Stomach (tissue), 9 donors: ENCODE measurements around the gene MPZL2. TPM values are rescaled to one million over a fixed set of nuclear protein-coding genes. Genes with fewer than 3 reads are reported as not detected.

ENCODE experiments used
- DNase-seq, 2 donors: peaks; one replicate each; pipeline versions ENCODE4 v3.0.0 to v3.0.0-alpha.2; 2013 to 2019
- H3K27ac ChIP-seq, 5 donors: fragments of 200-600 bp in 4 of 5; sonication (generic) in 4 of 5; one replicate each; pipeline ENCODE4 v1.5.1; 2013 to 2019; ENCODE audit warnings: mild to moderate bottlenecking in 1 of 5, moderate library complexity in 1 of 5
- H3K27me3 ChIP-seq, 3 donors: fragments of 200-600 bp; sonication (generic); one replicate each; pipeline ENCODE4 v1.5.1; 2017 to 2019; ENCODE audit warnings: mixed run types in 1 of 3
- H3K36me3 ChIP-seq, 4 donors: fragments of 200-600 bp; sonication (generic); 1 replicate in 3 of 4; 2 replicates in 1 of 4; pipeline ENCODE4 v1.5.1; 2016 to 2019
- H3K4me1 ChIP-seq, 4 donors: fragments of 200-600 bp; sonication (generic); one replicate each; pipeline ENCODE4 v1.5.1; 2016 to 2019
- H3K4me3 ChIP-seq, 4 donors: fragments of 200-600 bp; sonication (generic) in 3 of 4; one replicate each; pipeline ENCODE4 v1.5.1; 2016 to 2019; ENCODE audit warnings: mild to moderate bottlenecking in 1 of 4
- H3K9me3 ChIP-seq, 4 donors: fragments of 200-600 bp; sonication (generic); one replicate each; pipeline ENCODE4 v1.5.1; 2016 to 2019
- CTCF ChIP-seq, 7 experiments: fragments of 450-650 bp in 4 of 7; fragments of 200-600 bp in 3 of 7; sonication (generic) in 3 of 7; IDR thresholded peaks; one replicate each; pipeline ENCODE4 v1.5.1; 2016 to 2019; ENCODE audit warnings: antibody characterized with exemption in 7 of 7, control low read depth in 2 of 7, mild to moderate bottlenecking in 1 of 7
- EP300 ChIP-seq: sonication (generic); formaldehyde crosslinking; IDR thresholded peaks from one replicate; pipeline ENCODE4 v1.6.1; 2017; ENCODE audit warnings: antibody characterized with exemption
- POLR2A ChIP-seq, 4 donors: fragments of 450-650 bp; IDR thresholded peaks; one replicate each; pipeline ENCODE4 v1.6.1; 2016; ENCODE audit warnings: antibody characterized with exemption in 4 of 4, control low read depth in 2 of 4, mild to moderate bottlenecking in 1 of 4, moderate library complexity in 1 of 4
- POLR2AphosphoS5 ChIP-seq, 3 donors: sonication (generic); formaldehyde crosslinking; IDR thresholded peaks; one replicate each; pipeline ENCODE4 v1.6.1; 2016; ENCODE audit warnings: antibody characterized with exemption in 3 of 3
- WGBS, 5 donors: extraction: QIAGEN DNeasy Blood & Tissue Kit in 3 of 5; methylation state at CpG; one replicate each; pipeline versions ENCODE4 v1.1.5 to v1.1.7; 2013 to 2018; 5-methylcytosine and 5-hydroxymethylcytosine counted together
- intact Hi-C: fragments of 100-400 bp; cut with DNase I; formaldehyde crosslinking; loops from one replicate; pipeline ENCODE4 v1.15.1; 2023; ENCODE audit warnings: low total_unique reads
- polyA plus RNA-seq, 3 donors: library from polyadenylated mRNA; stranded (reverse); fragments of 200-250 nt; gene quantifications; one replicate each; pipeline ENCODE4 v1.2.3, GENCODE V29; 2013
- total RNA-seq, 5 donors: library from RNA; depleted of rRNA; stranded (reverse); fragments of >200 nt; gene quantifications; one replicate each; pipeline versions ENCODE4 v1.1.0 to v1.2.3, GENCODE V29; 2014 to 2016
- donor health status: healthy with polysubstance abuse.
- donor health status: Bipolar disorder and iron deficiency.
- donor health status: healthy.

MPZL2 gene
- total and polyA plus RNA-seq, 8 donors: 0.58 to 97.2 (median 48.4) TPM

- 0 to 80% (median 0%) methylated on average over 1 of the region's 1 CpG for WGBS, 5 donors
- Histone ChIP-seq H3K27me3 (peaks cover 0 to 24% (median 0%) of the 10 kb centered on the region in 3 donors), H3K36me3 (peaks cover 6 to 63% (median 26%) of the 10 kb centered on the region in 4 donors), H3K9me3 (no peaks in the 10 kb centered on the region), H3K4me3 (no peak overlapping the region), H3K4me1 (peaks cover 0 to 20% (median 14%) of the 10 kb centered on the region in 4 donors), H3K27ac (no peak overlapping the region)
- no peak for DNase-seq
- intact Hi-C loops: no loop called here
- TF ChIP-seq EP300 (no peak), CTCF (IDR thresholded peaks at IDR 0.05) (peak in 2 of 7 experiments; percentile 8 to 14)
Measured at GRCh38 chr11:118258410-118258809, 5.7 kb downstream of the MPZL2 start.

GRCh38 chr11:118252688-118253087 lies 11.4 kb downstream of the MPZL2 start:
- no peaks in the 10 kb centered on the region for H3K9me3 ChIP-seq

GRCh38 chr11:118251858-118252652 lies 12.0 kb downstream of the MPZL2 start, which contains the start of gene MPZL3:
TSS of gene MPZL3 (minus strand) at chr11:118252365. CDS start at chr11:118252294, 71 bp downstream.
- H3K27me3 ChIP-seq: peaks cover 0 to 6% (median 0%) of the 10 kb centered on the region in 3 donors
- peak; percentile 93 to 98 for DNase-seq
- H3K36me3 ChIP-seq: peaks cover 0 to 23% (median 11%) of the 10 kb centered on the region in 4 donors
- intact Hi-C loops: no loop called here
- peak within 1 kb of the TSS; percentile 59 to 72 (median 65) for H3K4me3 ChIP-seq
- WGBS, 5 donors: 1 to 6% (median 2%) methylated on average over 24 to 33 of the region's 33 CpGs
- peak within 1 kb of the TSS; percentile 86 to 94 (median 91) for H3K27ac ChIP-seq
- TF ChIP-seq EP300 (no peak), POLR2AphosphoS5 (IDR thresholded peaks at IDR 0.05) (peak in 2 of 3 donors; percentile 66 to 85)
- peaks cover 4 to 32% (median 20%) of the 10 kb centered on the region in 4 donors for H3K4me1 ChIP-seq
- H3K9me3 ChIP-seq: no peaks in the 10 kb centered on the region

More at GRCh38 chr11:118252688-118253087, 11.4 kb downstream of the MPZL2 start:
- intact Hi-C loops: no loop called here
- H3K4me3 ChIP-seq: peak overlapping the region; percentile 59 to 72 (median 65)
- TF ChIP-seq POLR2A (IDR thresholded peaks at IDR 0.05) (no peak), CTCF (IDR thresholded peaks at IDR 0.05) (no peak), POLR2AphosphoS5 (IDR thresholded peaks at IDR 0.05) (no peak), EP300 (no peak)
- peak overlapping the region in 4 of 5 donors; percentile 86 to 91 (median 90) for H3K27ac ChIP-seq
- H3K36me3 ChIP-seq: peaks cover 0 to 29% (median 13%) of the 10 kb centered on the region in 4 donors
- H3K27me3 ChIP-seq: peaks cover 0 to 6% (median 0%) of the 10 kb centered on the region in 3 donors
- peaks cover 0 to 25% (median 14%) of the 10 kb centered on the region in 4 donors for H3K4me1 ChIP-seq
- WGBS, 5 donors: 43 to 60% (median 46%) methylated on average over 3 of the region's 3 CpGs
- no peak for DNase-seq

- Histone ChIP-seq H3K36me3 (no peaks in the 10 kb centered on the region), H3K4me1 (peaks cover 4 to 37% (median 12%) of the 10 kb centered on the region in 4 donors), H3K27ac (peak overlapping the region in 3 of 5 donors; percentile 22 to 52 (median 37)), H3K27me3 (no peaks in the 10 kb centered on the region), H3K4me3 (no peak overlapping the region), H3K9me3 (no peaks in the 10 kb centered on the region)
- no peak for DNase-seq
- TF ChIP-seq POLR2AphosphoS5 (IDR thresholded peaks at IDR 0.05) (no peak), POLR2A (IDR thresholded peaks at IDR 0.05) (no peak), EP300 (no peak), CTCF (IDR thresholded peaks at IDR 0.05) (no peak)
- WGBS, 5 donors: 17 to 43% (median 30%) methylated on average over 1 of the region's 1 CpG
- intact Hi-C loops: no loop called here
Measured at GRCh38 chr11:118247041-118247440, 17.1 kb downstream of the MPZL2 start.
